Measurements from ENCODE around the gene POLG2. TPM values are rescaled to one million over a fixed set of nuclear protein-coding genes. Genes with fewer than 3 reads are reported as not detected.

The POLG2 gene
- total RNA-seq, 1 experiment from 2014 or later = 51.5 TPM

GRCh38 chr17:64437944-64438525 is 58.8 kb downstream of the POLG2 start:
- no TSS peak for BruUV-seq (replicated peaks)

GRCh38 chr17:64431534-64431933 is 65.3 kb downstream of the POLG2 start:
- RAD21 ChIA-PET (ENCODE audit: low non-redundant PET in 1 of 2, low total read pairs in 2 of 2, uncharacterized antibody in 2 of 2, unreplicated experiment in 2 of 2) = no interaction called here
- BruUV-seq (replicated peaks) = no TSS peak
- POLR2A ChIA-PET = no interaction called here

More at GRCh38 chr17:64437944-64438525, 58.8 kb downstream of the POLG2 start:
- Histone ChIP-seq H3K4me1 (ENCODE audit: control insufficient read depth in 1 of 2, insufficient read depth in 2 of 2, low read length in 2 of 2) (peaks cover 9 to 11% of the 10 kb centered on the region in 2 experiments), H2AFZ (ENCODE audit: low read depth, low read length, poor library complexity, severe bottlenecking) (no peak overlapping the region), H3K27ac (ENCODE audit: low read depth, low read length) (no peak overlapping the region), H3K27me3 (ENCODE audit: insufficient read depth, low read length) (no peaks in the 10 kb centered on the region), H3K36me3 (ENCODE audit: control insufficient read depth in 1 of 2, insufficient read depth in 2 of 2, low read length in 2 of 2) (no peaks in the 10 kb centered on the region), H3K79me2 (ENCODE audit: insufficient read depth, low read length) (no peaks in the 10 kb centered on the region), H3K4me3 (replicated peaks in 1 of 2; ENCODE audit: low read depth in 1 of 2, low read length in 2 of 2) (no peak overlapping the region), H3K9me2 (ENCODE audit: insufficient read depth) (no peaks in the 10 kb centered on the region), H3K9ac (ENCODE audit: low read length) (no peak overlapping the region), H3K9me3 (ENCODE audit: control insufficient read depth in 1 of 2, insufficient read depth in 1 of 2, low read depth in 1 of 2, low read length in 2 of 2) (peaks cover 18 to 22% of the 10 kb centered on the region in 2 experiments; a peak in 3 of 4 replicates), H3K4me2 (ENCODE audit: low read length) (no peak overlapping the region), H4K20me1 (ENCODE audit: insufficient read depth) (no peaks in the 10 kb centered on the region)
- ATAC-seq (no peak), DNase-seq (ENCODE audit: low read depth, low spot score) (no peak)
- ChIA-PET POLR2A (no interaction called here), CTCF (no interaction called here), RAD21 (ENCODE audit: low non-redundant PET in 1 of 2, low total read pairs in 2 of 2, uncharacterized antibody in 2 of 2, unreplicated experiment in 2 of 2) (no interaction called here)
- TF ChIP-seq TCF7L2 (IDR thresholded peaks at IDR 0.05; ENCODE audit: borderline replicate concordance, extremely low read depth, insufficient read depth, insufficient read length) = no peak
- TF ChIP-seq JUND (IDR thresholded peaks at IDR 0.05) = no peak
- no peak for TF ChIP-seq SIN3A (IDR thresholded peaks at IDR 0.05; ENCODE audit: low read depth)
- no peak for TF ChIP-seq POLR2A (IDR thresholded peaks at IDR 0.05; ENCODE audit: borderline replicate concordance, extremely low read depth, insufficient read depth, insufficient read length)
- peak; percentile 74; the same call in 1 of the 2 replicates for TF ChIP-seq CBX3 (IDR thresholded peaks at IDR 0.05; ENCODE audit: low read depth)
- no peak for TF ChIP-seq YY1 (IDR thresholded peaks at IDR 0.05; ENCODE audit: extremely low read depth, insufficient replicate concordance, low read depth, low read length)
- no peak for TF ChIP-seq RAD21 (IDR thresholded peaks at IDR 0.05; ENCODE audit: low read depth)
- no peak for TF ChIP-seq SRF (IDR thresholded peaks at IDR 0.05; ENCODE audit: low read depth)
- intact Hi-C loops (cut with micrococcal nuclease) = no loop called here

More at GRCh38 chr17:64431534-64431933, 65.3 kb downstream of the POLG2 start:
- H3K9ac ChIP-seq (ENCODE audit: low read length) = no peak overlapping the region
- no peak overlapping the region for H3K4me3 ChIP-seq (replicated peaks in 1 of 2; ENCODE audit: low read depth in 1 of 2, low read length in 2 of 2)
- H3K9me3 ChIP-seq (ENCODE audit: control insufficient read depth in 1 of 2, insufficient read depth in 1 of 2, low read depth in 1 of 2, low read length in 2 of 2) = peaks cover 0 to 3% of the 10 kb centered on the region in 2 experiments; a peak in 1 of 4 replicates
- ATAC-seq (no peak), DNase-seq (ENCODE audit: low read depth, low spot score) (no peak)
- peaks cover 0 to 6% of the 10 kb centered on the region in 2 experiments; a peak in 1 of 4 replicates for H3K4me1 ChIP-seq (ENCODE audit: control insufficient read depth in 1 of 2, insufficient read depth in 2 of 2, low read length in 2 of 2)
- no peaks in the 10 kb centered on the region for H3K79me2 ChIP-seq (ENCODE audit: insufficient read depth, low read length)
- intact Hi-C loops (cut with micrococcal nuclease) = no loop called here
- no peaks in the 10 kb centered on the region for H3K27me3 ChIP-seq (ENCODE audit: insufficient read depth, low read length)
- no peaks in the 10 kb centered on the region for H3K36me3 ChIP-seq (ENCODE audit: control insufficient read depth in 1 of 2, insufficient read depth in 2 of 2, low read length in 2 of 2)
- H3K9me2 ChIP-seq (ENCODE audit: insufficient read depth) = no peaks in the 10 kb centered on the region
- CTCF ChIA-PET = interaction anchor here (0.7 to 2.9 kb wide), 3 partner anchors 12 to 60 kb away, joined by 3 to 7 read pairs (median 6); no protein-coding TSS in a partner anchor
- H2AFZ ChIP-seq (ENCODE audit: low read depth, low read length, poor library complexity, severe bottlenecking) = no peak overlapping the region
- H4K20me1 ChIP-seq (ENCODE audit: insufficient read depth) = no peaks in the 10 kb centered on the region
- TF ChIP-seq EZH2 (IDR thresholded peaks at IDR 0.05) (no peak), SP1 (IDR thresholded peaks at IDR 0.05; ENCODE audit: low read depth) (no peak), MAX (IDR thresholded peaks at IDR 0.05) (no peak), FOSL1 (IDR thresholded peaks at IDR 0.05; ENCODE audit: low read depth) (no peak), REST (IDR thresholded peaks at IDR 0.05; ENCODE audit: low read depth) (no peak), CEBPB (IDR thresholded peaks at IDR 0.05; ENCODE audit: low read depth) (no peak), CTCF (IDR thresholded peaks at IDR 0.05 in 2 of 3, conservative IDR thresholded peaks at IDR 0.05 in 1 of 3; ENCODE audit: borderline replicate concordance in 1 of 3, insufficient read depth in 1 of 3, low read depth in 2 of 3, low read length in 2 of 3) (no peak), RAD21 (IDR thresholded peaks at IDR 0.05; ENCODE audit: low read depth) (no peak)
- no peak overlapping the region for H3K4me2 ChIP-seq (ENCODE audit: low read length)
- no peak overlapping the region for H3K27ac ChIP-seq (ENCODE audit: low read depth, low read length)
